Mesendoderm (in vitro differentiated cells): Measurements from ENCODE around the gene ASPG.
"Not testable (repeated sequence)": the region's sequence is repeated elsewhere in the genome, so short reads cannot be mapped to it uniquely, and the experiment has no call there.

ENCODE experiments used
- DNase-seq: peaks from one replicate; pipeline ENCODE4 v3.0.0; 2013
- H2AK5ac ChIP-seq: 2 replicates; pipeline ENCODE4 v1.6.1; 2013; ENCODE audit warnings: low read length, inconsistent platforms
- H2BK120ac ChIP-seq: 2 replicates; pipeline ENCODE4 v1.6.1; 2013; ENCODE audit warnings: low read depth, mild to moderate bottlenecking, low read length, moderate library complexity, mixed read lengths
- H2BK15ac ChIP-seq: replicated peaks from 2 replicates; pipeline ENCODE4 v1.6.1; 2013; ENCODE audit warnings: low read depth, mild to moderate bottlenecking, moderate library complexity
- H2BK5ac ChIP-seq: 2 replicates; pipeline ENCODE4 v1.6.1; 2013; ENCODE audit warnings: low read length, inconsistent platforms
- H3K18ac ChIP-seq: 2 replicates; pipeline ENCODE4 v1.6.1; 2013; ENCODE audit warnings: mild to moderate bottlenecking, low read length, mixed read lengths
- H3K23ac ChIP-seq: one replicate; pipeline ENCODE4 v1.6.1; 2013; ENCODE audit warnings: low read length
- H3K27ac ChIP-seq: 2 replicates; pipeline ENCODE4 v1.5.1; 2013; ENCODE audit warnings: low read depth, mild to moderate bottlenecking, inconsistent platforms, low read length, moderate library complexity
- H3K27me3 ChIP-seq: 2 replicates; pipeline ENCODE4 v1.6.1; 2013; ENCODE audit warnings: low read length, control low read depth, mild to moderate bottlenecking, inconsistent platforms; ENCODE audit not compliant: insufficient read depth, poor library complexity
- H3K36me3 ChIP-seq: 2 replicates; pipeline ENCODE4 v1.6.1; 2013; ENCODE audit warnings: low read length, inconsistent platforms; ENCODE audit not compliant: control insufficient read depth, insufficient read depth
- H3K4ac ChIP-seq: one replicate; pipeline ENCODE4 v1.6.1; 2013; ENCODE audit warnings: low read depth, mild to moderate bottlenecking, low read length, moderate library complexity
- H3K4me1 ChIP-seq: 2 replicates; pipeline ENCODE4 v1.6.1; 2013; ENCODE audit warnings: low read depth, low read length, inconsistent platforms; ENCODE audit not compliant: control insufficient read depth
- H3K4me2 ChIP-seq: 2 replicates; pipeline ENCODE4 v1.6.1; 2013; ENCODE audit warnings: low read length
- H3K4me3 ChIP-seq: 2 replicates; pipeline ENCODE4 v1.5.1; 2013; ENCODE audit warnings: mild to moderate bottlenecking, low read length
- H3K56ac ChIP-seq: one replicate; pipeline ENCODE4 v1.6.1; 2013; ENCODE audit warnings: low read length
- H3K79me1 ChIP-seq: 2 replicates; pipeline ENCODE4 v1.6.1; 2013; ENCODE audit warnings: low read length, inconsistent platforms
- H3K79me2 ChIP-seq: 2 replicates; pipeline ENCODE4 v1.6.1; 2013; ENCODE audit warnings: mild to moderate bottlenecking, low read length; ENCODE audit not compliant: control insufficient read depth, insufficient read depth
- H3K9ac ChIP-seq: 2 replicates; pipeline ENCODE4 v1.6.1; 2013; ENCODE audit warnings: low read length, inconsistent platforms
- H4K5ac ChIP-seq: one replicate; pipeline ENCODE4 v1.6.1; 2013; ENCODE audit warnings: low read length
- H4K8ac ChIP-seq: one replicate; pipeline ENCODE4 v1.6.1; 2013; ENCODE audit warnings: low read depth, mild to moderate bottlenecking, control low read depth, low read length, moderate library complexity
- WGBS: extraction: QIAGEN DNeasy Blood & Tissue Kit; methylation state at CpG from one replicate; pipeline ENCODE4 v1.1.7; 2013; ENCODE audit warnings: low lambda C conversion rate, missing lambda C conversion rate; ENCODE audit not compliant: insufficient coverage; ENCODE audit errors: extremely low coverage; 5-methylcytosine and 5-hydroxymethylcytosine counted together

The ASPG gene

GRCh38 chr14:104153394-104153755, 67.9 kb downstream of the ASPG start:
- DNase-seq, H2BK5ac ChIP-seq, H3K9ac ChIP-seq, H2AK5ac ChIP-seq, H3K4me2 ChIP-seq, H3K36me3 ChIP-seq, H2BK15ac ChIP-seq, H3K27me3 ChIP-seq, H4K8ac ChIP-seq, H3K27ac ChIP-seq, H3K4ac ChIP-seq, H3K23ac ChIP-seq, H3K18ac ChIP-seq, H3K56ac ChIP-seq, H3K79me1 ChIP-seq, H4K5ac ChIP-seq, H3K4me3 ChIP-seq, H2BK120ac ChIP-seq, H3K79me2 ChIP-seq: not testable (repeated sequence)
- H3K4me1 ChIP-seq: peaks cover 17% of the 10 kb centered on the region
- no CpG with 5 or more reads among the region's 7 CpGs for WGBS

- no peak overlapping the region for H2BK5ac ChIP-seq
- no CpG with 5 or more reads among the region's 15 CpGs for whole genome bisulfite sequencing
- no peak overlapping the region for H3K18ac ChIP-seq
- H3K79me2 ChIP-seq: peaks cover 6% of the 10 kb centered on the region
- no peak overlapping the region for H2BK15ac ChIP-seq
- no peak overlapping the region for H3K27ac ChIP-seq
- H3K4me2 ChIP-seq: no peak overlapping the region
- H3K9ac ChIP-seq: no peak overlapping the region
- H3K4ac ChIP-seq: no peak overlapping the region
- peaks cover 4% of the 10 kb centered on the region for H3K36me3 ChIP-seq
- H3K4me1 ChIP-seq: peaks cover 12% of the 10 kb centered on the region
- no peak overlapping the region for H3K23ac ChIP-seq
- H4K8ac ChIP-seq: no peak overlapping the region
- no peak overlapping the region for H2AK5ac ChIP-seq
- DNase-seq: no peak
- peaks cover 8% of the 10 kb centered on the region for H3K79me1 ChIP-seq
- H3K27me3 ChIP-seq: no peaks in the 10 kb centered on the region
- no peak overlapping the region for H3K4me3 ChIP-seq
- H4K5ac ChIP-seq: no peak overlapping the region
- H2BK120ac ChIP-seq: no peak overlapping the region
- no peak overlapping the region for H3K56ac ChIP-seq
Observed at GRCh38 chr14:104154246-104154645, 68.7 kb downstream of the ASPG start.

GRCh38 chr14:104155513-104155912, 70.0 kb downstream of the ASPG start:
- H2BK120ac ChIP-seq: no peak overlapping the region
- H2BK5ac ChIP-seq: no peak overlapping the region
- no peak overlapping the region for H3K9ac ChIP-seq
- H3K56ac ChIP-seq: no peak overlapping the region
- H4K8ac ChIP-seq: no peak overlapping the region
- H3K79me1 ChIP-seq: peaks cover 6% of the 10 kb centered on the region
- H3K4me3 ChIP-seq: no peak overlapping the region
- no peak overlapping the region for H4K5ac ChIP-seq
- H3K4me1 ChIP-seq: peaks cover 5% of the 10 kb centered on the region
- no peaks in the 10 kb centered on the region for H3K27me3 ChIP-seq
- no peak overlapping the region for H3K27ac ChIP-seq
- no peak overlapping the region for H3K23ac ChIP-seq
- H3K36me3 ChIP-seq: peaks cover 4% of the 10 kb centered on the region
- H3K4ac ChIP-seq: no peak overlapping the region
- no peak for DNase-seq
- no peak overlapping the region for H2AK5ac ChIP-seq
- no CpG with 5 or more reads among the region's 29 CpGs for WGBS
- H3K18ac ChIP-seq: no peak overlapping the region
- no peak overlapping the region for H3K4me2 ChIP-seq
- peaks cover 3% of the 10 kb centered on the region for H3K79me2 ChIP-seq
- no peak overlapping the region for H2BK15ac ChIP-seq

GRCh38 chr14:104156142-104156541, 70.6 kb downstream of the ASPG start:
- Histone ChIP-seq H3K4ac (no peak overlapping the region), H3K18ac (no peak overlapping the region), H3K79me1 (no peaks in the 10 kb centered on the region), H3K56ac (no peak overlapping the region), H3K4me1 (no peaks in the 10 kb centered on the region), H3K27ac (no peak overlapping the region), H3K79me2 (no peaks in the 10 kb centered on the region), H4K8ac (no peak overlapping the region), H3K36me3 (peaks cover 4% of the 10 kb centered on the region), H2BK5ac (no peak overlapping the region), H3K9ac (no peak overlapping the region), H3K4me3 (no peak overlapping the region), H2AK5ac (no peak overlapping the region), H2BK15ac (no peak overlapping the region), H4K5ac (no peak overlapping the region), H3K4me2 (no peak overlapping the region), H2BK120ac (no peak overlapping the region), H3K23ac (no peak overlapping the region), H3K27me3 (no peaks in the 10 kb centered on the region)
- WGBS: no CpG with 5 or more reads among the region's 5 CpGs
- DNase-seq: no peak

GRCh38 chr14:104157016-104157928, 71.8 kb downstream of the ASPG start:
- no peak overlapping the region for H2AK5ac ChIP-seq
- WGBS: no CpG with 5 or more reads among the region's 42 CpGs
- no peak overlapping the region for H4K5ac ChIP-seq

More at GRCh38 chr14:104157016-104157928, 71.8 kb downstream of the ASPG start:
- Histone ChIP-seq H3K9ac (no peak overlapping the region), H2BK15ac (no peak overlapping the region), H4K8ac (no peak overlapping the region), H2BK120ac (no peak overlapping the region), H3K79me2 (no peaks in the 10 kb centered on the region), H3K4me2 (no peak overlapping the region), H3K4ac (no peak overlapping the region), H3K27me3 (no peaks in the 10 kb centered on the region), H2BK5ac (no peak overlapping the region), H3K4me3 (no peak overlapping the region), H3K56ac (no peak overlapping the region), H3K79me1 (no peaks in the 10 kb centered on the region), H3K4me1 (no peaks in the 10 kb centered on the region), H3K36me3 (peaks cover 4% of the 10 kb centered on the region), H3K27ac (no peak overlapping the region), H3K23ac (no peak overlapping the region), H3K18ac (no peak overlapping the region)
- no peak for DNase-seq
